ENCODE measurements around the gene KRT37. TPM values are rescaled to one million over a fixed set of nuclear protein-coding genes. Genes with fewer than 3 reads are reported as not detected.

Gene KRT37
- total RNA-seq, 2 experiments from 2014 or later = not detected

DNA sequence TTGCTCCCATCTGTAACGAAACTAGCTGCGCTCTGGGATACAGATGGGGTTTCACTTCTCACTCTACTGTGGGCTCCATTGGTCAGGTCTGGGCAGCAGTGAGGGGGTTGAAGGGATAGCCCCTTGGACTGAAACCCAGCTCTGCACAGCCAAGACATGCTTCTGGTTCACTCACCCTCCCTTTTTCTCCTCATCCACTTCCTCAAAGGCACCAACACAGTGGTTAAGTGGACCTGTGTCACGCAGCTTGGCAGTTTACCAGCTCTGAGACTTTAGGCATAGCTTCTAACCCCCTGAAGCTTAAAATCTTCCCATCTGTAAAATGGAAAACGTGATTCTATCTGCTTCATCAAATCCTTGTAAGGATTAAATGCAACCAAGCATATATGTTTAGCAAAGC, 27.9 kb upstream of the KRT37 start:
- ATAC-seq (ENCODE audit: poor library complexity) (no peak), DNase-seq (no peak)
- CTCF ChIA-PET = no interaction called here
- no peaks in the 10 kb centered on the region for H3K36me3 Mint-ChIP-seq (ENCODE audit: low read depth)
- no peaks in the 10 kb centered on the region for H3K9me3 Mint-ChIP-seq
- Histone ChIP-seq H3K36me3 (ENCODE audit: insufficient read depth, low read length) (no peaks in the 10 kb centered on the region), H3K9me3 (ENCODE audit: control insufficient read depth in 1 of 2, insufficient read depth in 1 of 2, low read length in 2 of 2) (no peaks in the 10 kb centered on the region), H3K27me3 (ENCODE audit: control insufficient read depth in 1 of 2, insufficient read depth in 2 of 2, low read length in 2 of 2) (no peaks in the 10 kb centered on the region), H3K4me1 (ENCODE audit: insufficient read depth, low read length) (no peaks in the 10 kb centered on the region), H3K4me3 (ENCODE audit: low read length) (no peak overlapping the region), H3K27ac (ENCODE audit: low read depth in 1 of 2, low read length in 2 of 2) (no peak overlapping the region)
- H3K27ac Mint-ChIP-seq = no peak overlapping the region
- intact Hi-C loops (cut with DNase I, micrococcal nuclease) = no loop called here
- no peaks in the 10 kb centered on the region for H3K4me1 Mint-ChIP-seq (ENCODE audit: low read depth)
- H3K4me3 Mint-ChIP-seq = no peak overlapping the region
- POLR2A ChIA-PET = no interaction called here
- H3K27me3 Mint-ChIP-seq = peaks cover 11% of the 10 kb centered on the region
- no peak for TF ChIP-seq CTCF (IDR thresholded peaks at IDR 0.05)

DNA sequence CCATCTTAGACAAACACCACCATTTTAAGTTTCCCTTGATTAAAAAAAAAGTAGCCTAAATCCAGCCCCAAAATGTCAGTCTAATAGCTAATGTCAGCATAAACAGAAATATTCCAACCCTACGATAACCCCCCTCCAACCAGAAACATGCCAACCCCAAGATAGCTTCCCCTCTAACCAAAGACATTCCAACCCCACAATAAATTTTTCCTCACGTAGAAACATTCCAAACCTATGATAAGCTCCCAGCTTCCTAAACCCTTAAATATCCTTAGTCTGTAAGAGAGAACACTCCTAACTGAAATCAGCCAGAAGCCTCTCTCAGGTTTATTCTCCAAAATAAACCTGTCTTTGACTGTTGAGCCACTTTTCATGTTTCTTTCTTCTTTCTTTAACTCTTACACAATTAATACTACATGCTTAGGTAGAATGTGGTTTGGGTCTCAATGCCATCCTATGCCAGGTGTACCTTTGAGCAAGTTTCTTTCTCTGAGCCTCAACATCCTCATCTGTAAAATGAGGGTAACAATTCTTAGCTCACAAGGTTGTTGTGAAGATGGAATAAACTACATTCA, 26.9 kb upstream of the KRT37 start:
- POLR2A ChIA-PET = no interaction called here
- CTCF ChIA-PET = no interaction called here
- Mint-ChIP-seq H3K4me3 (no peak overlapping the region), H3K27ac (no peak overlapping the region), H3K9me3 (no peaks in the 10 kb centered on the region), H3K4me1 (ENCODE audit: low read depth) (no peaks in the 10 kb centered on the region), H3K27me3 (peaks cover 15% of the 10 kb centered on the region), H3K36me3 (ENCODE audit: low read depth) (no peaks in the 10 kb centered on the region)
- Histone ChIP-seq H3K4me3 (ENCODE audit: low read length) (no peak overlapping the region), H3K27ac (ENCODE audit: low read depth in 1 of 2, low read length in 2 of 2) (no peak overlapping the region), H3K36me3 (ENCODE audit: insufficient read depth, low read length) (no peaks in the 10 kb centered on the region), H3K9me3 (ENCODE audit: control insufficient read depth in 1 of 2, insufficient read depth in 1 of 2, low read length in 2 of 2) (no peaks in the 10 kb centered on the region), H3K4me1 (ENCODE audit: insufficient read depth, low read length) (no peaks in the 10 kb centered on the region), H3K27me3 (ENCODE audit: control insufficient read depth in 1 of 2, insufficient read depth in 2 of 2, low read length in 2 of 2) (no peaks in the 10 kb centered on the region)
- DNase-seq = no peak
- no peak for TF ChIP-seq CTCF (IDR thresholded peaks at IDR 0.05)
- intact Hi-C loops (cut with DNase I, micrococcal nuclease) = no loop called here
- ATAC-seq (ENCODE audit: poor library complexity) = no peak

- intact Hi-C loops (cut with DNase I, micrococcal nuclease) = no loop called here
- Histone ChIP-seq H3K4me1 (ENCODE audit: insufficient read depth, low read length) (no peaks in the 10 kb centered on the region), H3K36me3 (ENCODE audit: insufficient read depth, low read length) (no peaks in the 10 kb centered on the region), H3K9me3 (ENCODE audit: control insufficient read depth in 1 of 2, insufficient read depth in 1 of 2, low read length in 2 of 2) (no peaks in the 10 kb centered on the region), H3K4me3 (ENCODE audit: low read length) (no peak overlapping the region), H3K27me3 (ENCODE audit: control insufficient read depth in 1 of 2, insufficient read depth in 2 of 2, low read length in 2 of 2) (peaks cover 0 to under 1% of the 10 kb centered on the region in 2 experiments), H3K27ac (ENCODE audit: low read depth in 1 of 2, low read length in 2 of 2) (no peak overlapping the region)
- Mint-ChIP-seq H3K4me3 (no peak overlapping the region), H3K27me3 (peaks cover 15% of the 10 kb centered on the region), H3K36me3 (ENCODE audit: low read depth) (no peaks in the 10 kb centered on the region), H3K4me1 (ENCODE audit: low read depth) (no peaks in the 10 kb centered on the region), H3K9me3 (no peaks in the 10 kb centered on the region), H3K27ac (no peak overlapping the region)
- CTCF ChIA-PET = no interaction called here
- TF ChIP-seq CTCF (IDR thresholded peaks at IDR 0.05) = no peak
- POLR2A ChIA-PET = no interaction called here
- ATAC-seq (ENCODE audit: poor library complexity) (no peak), DNase-seq (no peak)
Measured at GRCh38 chr17:41449008-41449407, 24.6 kb upstream of the KRT37 start.
